SK-MEL-5 (cell line): Measurements from ENCODE around the gene CDK16. TPM values are rescaled to one million over a fixed set of nuclear protein-coding genes. Genes with fewer than 3 reads are reported as not detected.

Experiments
- DNase-seq: peaks from one replicate; pipeline ENCODE4 v3.0.0-alpha.2; 2016; ENCODE audit warnings: low read depth, low spot score
- in situ Hi-C: cut with HindIII; loops from 2 replicates; pipeline ENCODE4 v1.10.0; 2016; ENCODE audit warnings: low sequenced_read_pairs, high pct_unique_total_duplicates, low pct_unique_long_range_greater_than_20kb
- total RNA-seq: library from RNA; depleted of rRNA; stranded (reverse); fragments of >200 nt; shearing (Covaris generic); gene quantifications from 2 replicates; pipeline ENCODE4 v1.2.3, GENCODE V29; 2014

The CDK16 gene
- total RNA-seq, 1 experiment from 2014 or later: 95.4 TPM

DNA sequence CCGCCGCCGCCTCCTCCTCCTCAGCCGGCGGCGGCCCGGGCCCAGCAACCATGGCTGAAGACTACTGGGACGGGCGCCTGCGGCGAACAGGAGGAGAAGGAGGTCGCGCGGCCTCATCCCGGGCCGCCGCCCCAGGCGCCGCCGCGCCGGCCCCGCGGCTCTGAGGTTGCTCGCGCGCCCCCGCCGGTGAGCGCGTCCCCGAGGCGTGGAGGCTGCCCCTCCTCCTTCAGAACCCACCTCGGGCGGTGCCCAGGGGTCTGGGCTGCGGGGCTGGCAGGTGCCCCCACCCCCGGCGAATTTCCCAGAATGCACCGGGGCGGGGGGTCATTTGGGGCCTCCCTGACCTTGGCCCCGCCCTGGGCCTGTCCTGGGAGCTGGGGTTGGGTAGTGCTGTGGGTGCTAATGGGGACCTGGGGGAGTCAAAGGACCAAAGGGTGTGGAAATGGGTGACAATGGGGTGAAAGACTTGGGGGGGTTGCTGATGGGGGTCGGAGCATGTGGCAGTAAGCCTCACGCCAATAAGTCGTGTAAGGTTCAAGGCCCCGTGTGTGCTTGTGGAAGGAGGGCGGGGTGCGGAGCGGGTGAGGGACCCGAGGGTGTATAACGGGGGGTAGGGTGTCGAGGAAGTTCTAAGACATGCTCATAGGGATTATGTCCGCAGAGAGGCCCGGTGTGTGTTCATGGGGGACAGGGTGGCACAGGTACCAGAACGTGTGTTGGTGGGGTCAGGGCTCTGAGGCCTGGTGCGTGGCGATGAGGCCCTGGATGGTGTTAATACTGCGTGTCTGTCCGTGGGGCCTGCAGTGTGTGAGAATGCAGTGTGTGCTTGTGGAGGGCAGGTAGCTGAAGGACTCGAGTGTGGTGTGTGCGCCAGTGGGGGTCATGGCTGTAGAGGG, 687 bp downstream of the CDK16 start:
- DNase-seq: no peak

GRCh38 chrX:47221756-47222155, 3.3 kb downstream of the CDK16 start:
- in situ Hi-C loops: no loop called here
- no peak for DNase-seq

More for the DNA sequence above, 687 bp downstream of the CDK16 start:
- in situ Hi-C loops: no loop called here

DNA sequence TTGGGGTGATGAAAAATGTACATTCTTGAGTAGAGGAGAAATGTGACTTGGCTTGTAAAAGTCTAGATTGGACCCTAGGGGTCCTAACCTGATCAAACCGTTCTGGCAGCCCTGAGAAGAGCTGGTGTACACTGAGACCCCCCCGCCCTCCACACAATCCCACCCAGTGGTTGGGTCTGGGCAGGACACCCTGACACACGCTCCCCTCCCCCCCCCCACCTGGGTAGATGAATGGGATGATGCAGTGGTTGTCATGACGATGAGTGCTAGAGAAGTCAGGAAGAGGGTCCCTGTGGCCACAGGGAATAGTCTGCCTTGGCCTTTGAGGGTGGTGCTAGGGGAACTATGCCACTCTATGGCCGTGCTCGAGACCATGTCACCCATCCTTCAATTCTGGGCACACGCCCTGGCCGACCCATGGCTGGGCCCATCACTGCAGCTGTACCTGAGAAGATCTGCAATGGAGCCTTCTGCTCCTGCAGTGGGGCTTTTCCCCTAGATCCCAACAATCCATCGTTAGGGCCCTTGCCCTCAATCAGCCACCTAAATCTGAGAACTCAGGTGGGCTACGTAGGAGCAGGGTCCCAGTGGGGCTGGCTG, 4.4 kb downstream of the CDK16 start:
- DNase-seq: no peak
- in situ Hi-C loops: no loop called here

DNA sequence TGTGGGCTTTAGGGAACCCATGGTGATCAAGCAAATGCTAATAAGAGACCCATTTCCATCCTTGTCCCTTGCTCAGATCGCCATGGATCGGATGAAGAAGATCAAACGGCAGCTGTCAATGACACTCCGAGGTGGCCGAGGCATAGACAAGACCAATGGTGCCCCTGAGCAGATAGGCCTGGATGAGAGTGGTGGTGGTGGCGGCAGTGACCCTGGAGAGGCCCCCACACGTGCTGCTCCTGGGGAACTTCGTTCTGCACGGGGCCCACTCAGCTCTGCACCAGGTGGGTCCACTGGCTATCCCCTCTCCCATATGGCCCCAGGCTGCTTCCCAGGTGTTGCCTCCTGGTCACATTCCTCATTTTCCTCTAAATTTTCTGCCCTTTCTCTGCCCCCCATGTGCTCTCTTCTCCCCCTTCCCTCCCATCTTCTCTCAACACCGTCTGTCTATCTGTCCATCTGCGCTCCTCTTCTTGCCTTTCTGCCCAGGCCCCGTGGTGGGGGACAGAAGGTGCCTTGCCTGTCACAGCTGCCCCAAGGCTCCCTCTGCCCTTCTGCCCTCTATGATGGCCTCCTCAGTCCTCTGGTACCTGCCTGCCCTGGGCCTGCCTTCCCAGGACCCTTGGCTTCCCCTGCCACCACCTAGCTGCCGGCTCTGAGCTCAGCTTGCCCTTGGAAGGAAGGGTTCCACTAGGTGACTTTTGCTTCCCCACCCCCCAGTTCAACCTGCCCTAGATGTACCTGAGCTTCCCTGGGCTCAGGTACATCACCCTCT, 5.2 kb downstream of the CDK16 start:
- in situ Hi-C loops: no loop called here

GRCh38 chrX:47224266-47224895, 5.9 kb downstream of the CDK16 start:
- no peak for DNase-seq
- in situ Hi-C loops: no loop called here

More for the DNA sequence above, 5.2 kb downstream of the CDK16 start:
- DNase-seq: no peak

DNA sequence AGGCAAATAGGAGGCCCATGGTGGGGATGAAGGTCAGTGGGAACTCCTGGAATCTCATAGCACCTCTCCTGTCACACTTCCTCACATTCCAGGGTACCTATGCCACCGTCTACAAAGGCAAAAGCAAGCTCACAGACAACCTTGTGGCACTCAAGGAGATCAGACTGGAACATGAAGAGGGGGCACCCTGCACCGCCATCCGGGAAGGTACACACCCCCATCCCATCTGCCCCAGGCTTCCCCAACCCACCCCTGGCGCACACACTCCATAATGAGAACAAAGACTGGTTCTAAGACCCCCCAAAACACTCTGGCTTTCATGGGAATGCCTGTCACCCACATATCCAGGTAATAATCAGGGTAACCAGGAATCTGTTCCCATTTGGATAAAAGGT, 6.4 kb downstream of the CDK16 start:
- DNase-seq: no peak

GRCh38 chrX:47226071-47226470, 7.6 kb downstream of the CDK16 start:
- DNase-seq: no peak
- in situ Hi-C loops: no loop called here

More for the DNA sequence above, 6.4 kb downstream of the CDK16 start:
- in situ Hi-C loops: no loop called here

DNA sequence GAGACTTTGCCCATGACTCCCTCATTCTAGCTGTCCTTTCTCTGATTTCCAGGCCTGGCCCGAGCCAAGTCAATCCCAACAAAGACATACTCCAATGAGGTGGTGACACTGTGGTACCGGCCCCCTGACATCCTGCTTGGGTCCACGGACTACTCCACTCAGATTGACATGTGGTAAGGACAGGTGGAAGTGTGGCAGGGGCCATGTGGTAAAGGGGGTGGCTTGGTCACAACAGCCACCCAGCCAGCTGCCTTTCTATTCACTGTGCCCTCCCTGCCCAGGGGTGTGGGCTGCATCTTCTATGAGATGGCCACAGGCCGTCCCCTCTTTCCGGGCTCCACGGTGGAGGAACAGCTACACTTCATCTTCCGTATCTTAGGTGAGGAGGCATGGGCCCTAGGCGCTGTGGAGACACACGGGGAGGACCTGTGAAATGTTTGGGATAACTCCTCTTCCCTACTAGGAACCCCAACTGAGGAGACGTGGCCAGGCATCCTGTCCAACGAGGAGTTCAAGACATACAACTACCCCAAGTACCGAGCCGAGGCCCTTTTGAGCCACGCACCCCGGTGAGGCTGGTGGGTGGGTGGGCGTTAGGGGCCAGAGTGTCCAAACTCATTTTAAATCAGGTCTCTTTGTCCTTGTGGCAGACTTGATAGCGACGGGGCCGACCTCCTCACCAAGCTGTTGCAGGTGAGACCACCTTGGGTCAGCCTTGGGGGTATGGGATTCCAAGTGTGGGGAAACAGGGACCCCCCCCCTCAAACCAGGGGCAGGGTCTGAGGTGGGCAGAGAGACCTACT, 8.3 kb downstream of the CDK16 start:
- in situ Hi-C loops: no loop called here
- no peak for DNase-seq

- in situ Hi-C loops: no loop called here
- DNase-seq: no peak
Measured at GRCh38 chrX:47227334-47227583, 8.8 kb downstream of the CDK16 start.

- no peak for DNase-seq
- in situ Hi-C loops: no loop called here
Measured at GRCh38 chrX:47228550-47229270, 10.2 kb downstream of the CDK16 start.

- in situ Hi-C loops: no loop called here
Measured at GRCh38 chrX:47229427-47229826, 10.9 kb downstream of the CDK16 start.

GRCh38 chrX:47230136-47230868, 11.8 kb downstream of the CDK16 start:
- in situ Hi-C loops: no loop called here
- DNase-seq: no peak

More at GRCh38 chrX:47229427-47229826, 10.9 kb downstream of the CDK16 start:
- DNase-seq: no peak

DNA sequence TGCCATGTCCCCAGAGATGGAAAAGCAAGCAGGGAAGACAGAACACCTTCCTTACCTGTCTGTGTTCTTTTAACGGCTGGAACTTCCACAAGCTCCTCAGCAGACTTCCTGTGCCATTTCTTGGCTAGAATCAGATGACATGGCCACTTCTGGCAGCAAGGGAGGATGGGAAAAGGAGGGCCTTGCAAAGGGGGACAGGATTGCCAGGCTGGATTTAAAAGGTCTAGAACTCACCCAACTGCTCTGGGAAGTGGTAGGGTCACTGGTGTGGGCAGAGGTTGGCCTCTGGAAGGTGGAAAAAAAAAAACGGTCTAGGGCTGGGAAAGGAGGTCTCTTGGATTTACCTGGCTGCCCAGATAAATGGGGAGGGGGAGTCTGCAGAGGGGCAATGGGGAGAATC, 12.7 kb downstream of the CDK16 start:
- in situ Hi-C loops: no loop called here
- no peak for DNase-seq

DNA sequence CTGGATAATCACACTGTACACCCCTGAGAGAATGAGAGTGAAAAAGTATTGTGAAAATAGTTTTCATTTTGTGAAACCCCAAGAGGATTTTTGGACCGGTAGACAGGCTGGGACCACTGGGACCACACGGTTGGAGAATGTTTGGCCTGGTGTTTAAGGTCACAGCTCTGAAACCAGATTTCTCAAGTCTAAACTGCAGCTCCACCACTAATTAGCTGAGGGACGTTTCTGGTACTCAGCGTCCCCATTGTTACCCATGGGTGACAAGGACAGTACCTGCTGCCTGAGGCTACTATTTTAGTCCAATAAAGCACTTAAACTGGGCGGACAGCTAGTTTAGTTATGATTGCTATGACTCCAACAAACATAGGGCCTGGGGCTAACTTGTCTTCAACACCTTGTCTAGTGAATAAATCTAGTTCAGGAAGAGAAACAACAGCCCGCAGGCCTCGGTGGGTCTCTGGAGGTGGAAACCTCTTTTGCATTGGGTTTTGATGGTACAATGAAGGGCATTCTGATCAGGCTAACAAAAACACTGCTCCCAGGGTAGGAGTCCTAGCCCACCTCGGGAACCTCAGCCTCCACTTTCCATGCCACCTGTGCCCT, 13.8 kb downstream of the CDK16 start:
- in situ Hi-C loops: no loop called here
- DNase-seq: no peak

DNA sequence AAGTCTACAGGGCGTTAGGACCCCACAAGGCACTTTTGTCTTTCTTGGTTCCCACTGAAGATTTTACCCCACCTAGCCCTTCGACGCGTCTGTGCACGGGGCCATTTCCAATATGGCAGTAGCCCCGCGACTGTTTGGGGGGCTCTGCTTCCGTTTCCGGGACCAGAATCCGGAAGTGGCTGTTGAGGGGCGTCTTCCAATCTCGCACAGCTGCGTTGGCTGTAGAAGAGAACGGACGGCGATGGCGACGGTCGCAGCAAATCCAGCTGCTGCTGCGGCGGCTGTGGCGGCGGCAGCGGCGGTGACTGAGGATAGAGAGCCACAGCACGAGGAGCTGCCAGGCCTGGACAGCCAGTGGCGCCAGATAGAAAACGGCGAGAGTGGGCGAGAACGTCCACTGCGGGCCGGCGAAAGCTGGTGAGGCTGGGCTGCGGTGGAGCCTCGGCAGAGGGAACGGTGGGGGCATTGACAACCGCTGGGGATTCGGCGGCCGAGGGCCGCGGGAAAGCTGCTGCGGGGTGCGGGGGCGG, 14.4 kb downstream of the CDK16 start, which contains the start of gene USP11:
Gene USP11, plus strand, starts transcription at position 207 of the 530 bp plus-strand sequence. Its CDS starts 35 bp downstream, at position 242.
- in situ Hi-C loops: no loop called here
- DNase-seq: peak; percentile 47
